Right renal pelvis (tissue), 4 donors: ENCODE measurements around the gene CELA1. TPM values are rescaled to one million over a fixed set of nuclear protein-coding genes. Genes with fewer than 3 reads are reported as not detected.
"Not testable (repeated sequence)": the region's sequence is repeated elsewhere in the genome, so short reads cannot be mapped to it uniquely, and the experiment has no call there.

ENCODE experiments used
- DNase-seq, 4 donors: peaks; one replicate each; pipeline ENCODE4 v3.0.0-alpha.2; 2013; ENCODE audit warnings: low read depth in 4 of 4, low spot score in 3 of 4, missing footprints in 1 of 4
- polyA plus RNA-seq, 4 donors: library from polyadenylated mRNA; unstranded; fragments of 120-200 nt; gene quantifications; one replicate each; pipeline ENCODE4 v1.2.1, GENCODE V29; 2013; ENCODE audit not compliant: insufficient read length in 4 of 4

Gene CELA1
- polyA plus RNA-seq, 4 donors = not detected

DNA sequence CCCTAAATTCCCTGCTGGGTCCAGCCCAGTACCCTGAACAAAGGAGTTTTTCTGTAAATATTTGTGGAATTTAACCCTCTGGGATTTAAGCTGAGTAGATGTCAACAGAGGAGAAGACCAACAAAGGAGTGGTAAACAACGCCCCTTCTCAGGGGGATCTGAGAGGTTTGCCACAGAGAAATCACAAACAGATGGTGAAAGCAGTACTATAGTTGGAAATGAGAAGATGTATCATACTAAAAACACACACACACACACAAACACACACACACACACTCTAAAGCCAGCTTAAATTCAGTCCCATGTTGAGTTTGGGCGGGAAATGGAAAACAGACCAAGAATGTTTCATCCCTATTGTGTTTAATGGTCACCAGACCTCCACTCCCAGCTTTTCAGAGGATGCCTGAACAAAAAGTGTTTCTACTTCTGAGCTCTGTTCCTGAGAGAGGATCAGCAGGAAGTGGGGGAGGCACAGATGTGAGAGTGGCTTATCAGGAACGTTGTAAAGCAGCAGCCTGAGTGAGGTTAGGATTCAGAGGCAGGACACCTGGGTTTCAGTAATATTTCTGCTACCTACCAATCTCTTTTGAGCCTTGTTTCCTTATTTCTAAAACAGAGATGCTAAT, 25.7 kb downstream of the CELA1 start:
- no peak for DNase-seq

DNA sequence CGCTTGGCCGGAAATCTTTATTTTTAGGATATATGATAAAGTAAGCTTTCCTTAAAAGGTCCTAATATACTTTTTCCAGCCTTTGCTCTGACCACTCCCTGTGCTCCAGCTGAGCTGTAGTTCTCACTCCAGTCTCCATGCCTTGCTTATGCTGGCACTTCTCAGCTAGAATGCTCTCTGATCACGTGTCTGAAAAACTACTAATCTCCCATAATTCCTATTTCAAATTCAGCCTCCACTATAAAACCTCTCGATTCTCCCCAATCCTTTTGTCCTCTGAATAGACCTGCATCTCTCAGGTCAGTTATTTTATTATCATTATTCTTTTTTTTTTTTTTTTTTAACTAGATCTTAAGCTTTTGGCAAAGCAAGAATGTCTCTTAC, 26.2 kb downstream of the CELA1 start:
- DNase-seq = no peak

DNA sequence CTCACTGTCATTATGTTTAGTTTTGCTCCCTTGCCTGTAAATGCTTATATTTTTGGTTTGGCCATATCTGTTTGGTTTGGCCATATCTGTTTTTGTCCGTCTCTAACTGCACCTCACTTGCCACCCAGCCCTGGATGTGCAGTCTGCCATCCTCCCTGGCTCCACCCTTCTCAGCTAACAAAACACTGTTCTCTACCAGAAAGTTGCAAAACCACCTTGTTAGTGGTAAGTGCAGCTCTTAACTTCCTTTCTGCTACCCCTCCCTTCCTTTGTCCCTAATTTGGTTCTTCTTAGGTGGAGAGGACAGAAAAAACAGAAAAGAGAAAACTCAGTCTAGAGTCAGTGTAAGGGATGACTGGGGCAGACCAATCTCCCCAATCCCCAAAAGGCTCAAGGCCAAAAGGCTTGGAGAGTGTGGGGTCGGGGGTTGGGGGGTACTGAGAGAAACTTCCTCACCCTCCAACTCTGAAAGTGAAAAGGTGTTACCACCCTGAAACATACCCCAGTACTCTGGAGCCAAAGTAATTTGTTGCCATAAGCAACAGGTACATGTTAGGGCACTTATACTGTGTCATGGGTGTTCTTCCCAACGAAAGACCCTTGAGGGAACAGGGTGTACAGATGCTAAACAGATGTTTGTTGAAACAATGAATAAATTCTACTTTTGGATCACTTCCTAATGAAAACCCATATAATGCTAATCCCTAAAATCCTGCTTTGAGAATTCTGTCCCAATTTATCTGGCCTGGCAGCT, 27.5 kb downstream of the CELA1 start:
- DNase-seq = no peak

DNA sequence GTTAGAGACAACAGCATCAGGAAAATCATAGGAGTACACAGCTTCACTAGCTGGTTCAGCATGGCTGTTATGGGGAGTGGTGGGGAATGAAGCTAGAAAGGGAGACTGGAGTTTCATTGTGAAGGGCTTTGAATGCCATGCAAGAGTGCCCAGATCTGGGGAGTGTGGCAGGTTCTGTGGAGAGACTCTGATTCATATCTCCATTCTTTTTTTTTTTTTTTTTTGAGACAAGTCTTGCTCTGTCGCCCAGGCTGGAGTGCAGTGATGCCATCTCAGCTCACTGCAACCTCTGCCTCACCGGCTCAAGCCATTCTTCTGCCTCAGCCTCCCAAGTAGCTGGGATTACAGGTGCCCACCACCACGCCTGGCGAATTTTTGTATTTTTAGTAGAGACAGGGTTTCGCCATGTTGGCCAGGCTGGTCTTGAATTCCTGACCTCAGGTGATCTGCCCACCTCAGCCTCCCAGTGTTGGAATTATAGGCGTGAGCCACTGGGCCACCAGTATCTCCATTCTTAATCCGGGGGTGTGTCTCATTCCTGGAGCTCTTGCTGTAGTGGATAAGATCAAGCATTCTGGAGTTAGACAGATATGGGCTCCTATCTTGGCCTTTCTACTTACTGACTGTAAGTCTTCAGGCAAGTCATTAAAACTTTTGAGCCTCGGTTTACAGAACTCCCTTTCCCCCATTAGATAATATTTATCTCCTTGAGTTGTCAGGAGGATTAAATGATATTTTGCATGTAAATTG, 28.2 kb downstream of the CELA1 start:
- not testable (repeated sequence) for DNase-seq

GRCh38 chr12:51311389-51311788, 35.1 kb downstream of the CELA1 start:
- no peak for DNase-seq

DNA sequence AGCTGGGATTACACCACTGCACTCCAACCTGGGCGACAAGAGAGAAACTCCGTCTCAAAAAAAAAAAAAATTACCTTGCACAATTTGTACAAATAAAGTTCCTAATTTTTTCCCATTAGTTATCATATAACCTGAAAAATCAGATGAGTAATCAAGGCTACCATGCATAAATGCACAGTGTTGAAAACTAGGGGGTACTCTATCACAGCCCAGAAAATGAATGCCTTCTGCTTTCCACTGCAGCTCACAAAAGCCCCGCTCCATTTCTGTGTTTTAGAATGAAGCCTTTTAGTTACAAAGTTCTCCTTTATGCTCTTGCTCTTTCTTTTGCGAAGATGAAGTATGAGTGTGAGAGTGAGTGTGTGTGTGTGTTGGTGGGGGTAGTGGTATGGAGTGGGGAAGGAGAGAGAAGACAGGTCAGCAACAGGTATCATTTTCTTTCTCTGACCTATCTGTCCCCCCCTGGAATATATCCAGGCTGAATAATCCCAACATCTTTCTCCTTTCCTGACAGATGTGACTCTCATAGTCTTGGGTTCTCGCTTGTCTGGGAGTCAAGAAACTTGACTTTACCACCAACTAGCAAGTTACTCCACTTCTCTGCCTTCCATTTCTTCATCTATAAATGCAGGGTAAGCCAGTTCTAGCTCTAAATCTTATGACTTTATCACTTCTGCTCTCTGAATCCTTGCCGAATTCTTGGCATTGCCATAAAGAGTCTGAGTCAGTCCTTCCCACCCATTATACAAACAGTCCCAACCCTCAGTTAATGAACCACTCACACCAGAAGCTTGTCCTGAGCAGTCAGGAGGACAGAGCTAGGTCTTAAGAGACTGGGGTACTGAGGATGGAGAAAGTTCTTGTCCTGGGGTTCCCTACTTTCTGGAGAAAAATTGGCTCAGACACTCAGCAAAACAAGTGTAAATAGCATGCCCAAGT, 38.6 kb downstream of the CELA1 start:
- DNase-seq = no peak

GRCh38 chr12:51306507-51306906, 40.0 kb downstream of the CELA1 start:
- no peak for DNase-seq

DNA sequence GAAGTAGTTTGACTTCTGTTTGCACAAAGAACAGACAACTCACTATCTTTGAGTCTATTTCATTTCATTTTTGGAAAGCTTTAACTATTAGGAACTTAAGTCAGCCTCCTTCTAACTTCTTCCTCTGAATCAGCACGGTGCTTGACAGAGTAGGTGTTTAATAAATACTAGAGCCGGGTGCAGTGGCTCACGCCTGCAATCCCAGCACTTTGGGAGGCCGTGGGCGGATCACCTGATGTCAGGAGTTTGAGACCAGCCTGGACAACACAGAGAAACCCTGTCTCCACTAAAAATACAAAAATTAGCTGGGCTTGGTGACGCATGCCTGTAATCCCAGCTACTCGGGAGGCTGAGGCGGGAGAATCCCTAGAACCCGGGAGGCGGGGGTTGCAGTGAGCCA, 45.7 kb downstream of the CELA1 start:
- not testable (repeated sequence) for DNase-seq

GRCh38 chr12:51295651-51296050, 50.8 kb downstream of the CELA1 start:
- DNase-seq = no peak

DNA sequence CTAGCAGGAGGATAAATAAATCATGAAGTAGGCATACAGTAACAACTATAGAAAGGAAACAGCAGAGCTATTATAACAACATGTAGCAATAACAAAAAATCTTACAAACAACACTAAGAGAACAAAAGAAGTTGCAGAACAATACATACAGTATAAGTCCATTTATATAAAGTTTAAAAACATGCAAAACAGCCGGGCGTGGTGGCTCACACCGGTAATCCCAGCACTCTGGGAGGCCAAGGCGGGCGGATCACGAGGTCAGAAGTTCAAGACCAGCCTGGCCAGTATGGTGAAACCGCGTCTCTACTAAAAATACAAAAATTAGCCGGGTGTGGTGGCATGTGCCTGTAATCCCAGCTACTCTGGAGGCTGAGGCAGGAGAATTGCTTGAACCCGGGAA, 52.4 kb downstream of the CELA1 start:
- not testable (repeated sequence) for DNase-seq

- DNase-seq = no peak
Measured at GRCh38 chr12:51293696-51294095, 52.8 kb downstream of the CELA1 start.

DNA sequence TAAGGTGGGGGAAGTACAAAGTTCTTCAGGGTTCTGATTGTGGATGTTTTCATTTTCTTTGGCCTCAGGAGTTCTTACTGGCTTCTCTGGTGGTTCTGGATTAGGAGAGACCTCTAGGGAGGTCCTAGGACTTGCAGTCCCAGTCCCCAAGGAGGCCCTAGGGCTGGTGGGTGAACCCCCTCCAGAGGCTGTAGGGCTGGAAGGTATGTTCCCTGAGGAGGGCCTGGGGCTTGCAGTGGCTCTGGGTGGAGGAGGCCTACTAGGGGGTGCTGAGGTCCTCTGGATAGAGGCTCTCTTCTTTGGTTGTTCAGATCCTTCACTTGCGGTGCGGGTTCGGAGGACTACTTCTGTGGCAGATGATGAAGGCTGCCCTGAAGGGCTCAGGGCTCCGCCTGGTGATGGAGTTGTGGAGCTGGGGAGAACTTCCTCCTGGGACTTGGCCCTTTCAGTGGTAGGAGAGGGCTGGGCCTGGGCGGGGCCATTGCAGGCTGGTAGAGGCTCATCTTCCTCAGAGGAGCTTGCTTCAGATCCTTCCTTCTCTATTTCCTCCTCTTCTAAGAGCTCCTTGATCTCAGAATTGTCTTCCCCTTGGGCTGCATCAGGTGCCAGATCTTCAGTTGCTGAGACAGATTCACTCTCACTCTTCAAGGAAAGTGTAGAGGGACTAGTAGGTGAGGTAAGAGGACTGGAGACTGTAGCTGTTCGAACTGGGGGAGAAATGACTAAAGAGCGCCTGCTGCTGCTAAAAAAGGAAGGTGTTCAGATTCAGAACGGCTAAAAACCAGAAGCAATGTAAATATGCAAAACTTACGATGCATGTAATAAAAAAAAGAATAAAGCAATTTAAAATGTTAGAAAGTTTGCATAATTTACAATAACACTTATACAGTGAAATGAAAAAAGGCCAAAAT, 54.6 kb downstream of the CELA1 start:
- DNase-seq = not testable (repeated sequence)

GRCh38 chr12:51285843-51286242, 60.6 kb downstream of the CELA1 start:
- DNase-seq = no peak

DNA sequence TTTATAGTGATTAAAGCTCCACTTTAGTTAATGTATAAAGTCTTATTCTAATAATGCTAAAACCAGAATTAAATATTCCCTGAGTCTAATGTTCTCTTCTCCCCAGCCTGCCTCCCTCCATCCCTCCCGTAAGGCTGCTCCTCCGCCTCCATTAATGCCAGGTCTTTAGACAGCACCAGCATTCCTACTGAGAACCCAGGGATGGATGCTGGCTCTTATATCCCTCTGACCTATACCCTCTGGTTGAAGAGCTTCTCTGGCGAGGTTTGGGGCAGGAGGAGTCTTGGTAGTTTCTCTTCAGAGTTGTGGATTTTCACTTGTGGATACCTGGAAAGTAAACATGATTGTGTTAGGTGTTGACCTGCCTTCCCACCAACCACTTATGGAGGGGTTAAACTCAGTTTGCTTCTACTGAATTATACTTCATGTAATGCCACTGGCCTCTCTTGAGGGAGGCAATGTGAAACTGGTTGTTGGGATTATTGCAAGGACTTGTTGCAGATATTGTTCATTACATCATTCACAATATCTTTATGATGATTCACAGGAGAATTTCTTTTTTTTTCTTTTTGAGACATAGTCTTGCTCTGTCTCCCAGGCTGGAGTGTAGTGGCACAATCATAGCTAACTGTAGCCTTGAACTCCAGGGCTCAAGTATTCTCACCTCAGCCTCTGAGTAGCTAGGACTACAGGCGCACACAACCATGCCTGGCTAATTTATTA, 65.1 kb downstream of the CELA1 start:
- no peak for DNase-seq

Other genes starting within 250 kb of the CELA1 start
- gene TFCP2, start 173.5 kb downstream of the CELA1 start, polyA plus RNA-seq = 10 to 100 TPM; 51.9 to 65.2 (median 62.0) TPM
- 10 to 100 TPM in 1 of 4 donors, 1 to 10 TPM in 3; 7.8 to 11.1 (median 9.1) TPM for gene POU6F1, start 128.6 kb downstream of the CELA1 start, polyA plus RNA-seq
- 100 to 1,000 TPM; 284 to 334 (median 311) TPM for gene DAZAP2, start 107.9 kb downstream of the CELA1 start, polyA plus RNA-seq
- gene SMAGP, start 76.3 kb downstream of the CELA1 start, polyA plus RNA-seq = 10 to 100 TPM; 19.9 to 26.1 (median 22.0) TPM
- 1 to 10 TPM; 1.7 to 5.1 (median 2.9) TPM for gene BIN2, start 22.5 kb downstream of the CELA1 start, polyA plus RNA-seq
- 1 to 10 TPM; 5.0 to 6.9 (median 5.8) TPM for gene GALNT6, start 44.7 kb upstream of the CELA1 start, polyA plus RNA-seq
- 1 to 10 TPM; 3.2 to 3.8 (median 3.5) TPM for gene SLC4A8, start 78.2 kb upstream of the CELA1 start, polyA plus RNA-seq
- 1 to 10 TPM; 1.3 to 2.0 (median 1.6) TPM for gene SCN8A, start 244.6 kb upstream of the CELA1 start, polyA plus RNA-seq